Fibroblast of skin of back (primary cell): Measurements from ENCODE around the gene CD300LG.
"Not testable (repeated sequence)": the region's sequence is repeated elsewhere in the genome, so short reads cannot be mapped to it uniquely, and the experiment has no call there.

Experiments
- DNase-seq: peaks from one replicate; pipeline ENCODE4 v3.0.0-alpha.2; 2013

The CD300LG gene

DNA sequence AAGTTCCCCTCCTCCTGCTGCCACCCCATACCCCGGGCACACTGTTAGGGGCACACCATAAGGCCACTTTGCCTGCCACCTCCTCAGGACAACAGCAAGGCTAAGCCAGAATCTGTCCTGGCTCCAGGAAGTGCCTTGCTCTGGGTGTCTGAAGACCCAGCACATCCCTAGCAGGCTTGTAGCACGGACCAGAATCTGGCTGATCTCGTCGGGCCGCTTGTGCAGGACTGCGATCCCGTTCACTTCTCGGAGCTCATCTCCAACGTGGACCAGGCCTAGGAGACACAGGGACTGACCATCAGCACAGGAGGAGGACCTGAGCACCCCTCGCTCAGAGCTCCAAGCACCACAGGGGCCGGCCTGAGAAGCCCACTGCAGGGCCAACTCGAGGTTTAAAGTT is 21.4 kb upstream of the CD300LG start:
- no peak for DNase-seq

DNA sequence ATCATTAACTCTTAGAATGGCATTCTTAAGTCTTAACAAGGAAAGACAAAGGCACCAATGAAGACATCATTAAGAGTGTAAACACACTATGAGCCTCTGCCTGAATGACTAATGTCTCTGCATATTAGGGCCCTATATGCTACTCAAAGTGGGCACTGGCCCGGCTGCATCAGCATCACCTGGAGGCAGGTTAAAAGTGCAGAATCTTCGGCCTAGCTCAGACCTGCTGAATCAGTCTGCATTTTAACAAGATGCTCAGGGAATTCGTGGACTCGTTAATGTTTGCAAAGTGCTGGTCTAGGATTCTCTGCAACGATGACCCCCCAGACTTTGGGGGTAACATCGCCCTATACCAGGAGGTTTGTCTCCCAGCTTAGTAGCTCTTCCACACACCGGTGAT is 20.8 kb upstream of the CD300LG start:
- no peak for DNase-seq

DNA sequence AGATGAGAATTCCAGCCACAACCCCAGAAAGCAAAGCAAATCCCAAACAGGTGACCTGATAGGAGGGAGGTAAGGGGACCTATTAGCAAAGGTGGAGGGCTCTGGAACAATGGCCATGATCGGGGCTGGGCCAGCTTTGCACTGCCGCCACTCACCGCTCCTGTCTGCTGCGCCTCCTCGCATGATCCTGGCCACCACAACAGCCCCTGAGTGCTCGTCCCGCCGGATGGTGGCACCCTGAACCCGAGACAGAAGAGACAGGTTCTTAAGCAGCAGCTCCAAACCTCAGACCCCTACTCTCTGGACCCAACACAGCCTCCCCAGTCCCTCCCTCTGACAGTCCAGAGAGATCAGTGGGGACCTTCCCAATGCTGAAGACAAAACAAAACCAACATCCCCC is 19.4 kb upstream of the CD300LG start:
- DNase-seq: no peak

DNA sequence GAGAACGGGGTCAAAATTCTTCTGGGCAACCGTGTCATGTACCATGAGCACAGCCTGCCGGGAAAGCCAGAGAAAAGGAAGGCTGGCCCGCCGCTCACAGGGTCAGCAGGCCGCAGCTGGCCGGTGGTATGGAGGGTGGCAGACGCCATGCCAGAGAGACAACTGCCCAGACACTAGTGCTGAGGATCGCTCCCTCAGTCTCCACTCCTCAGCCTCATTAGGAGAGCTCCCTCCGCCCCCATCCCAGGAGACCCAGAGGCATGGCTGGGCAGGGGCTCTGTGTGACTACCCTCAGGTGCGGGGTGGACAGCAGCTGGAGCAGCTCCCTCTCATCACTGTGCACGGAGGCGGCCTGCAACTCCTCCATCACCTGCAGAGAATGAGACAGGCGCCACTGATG is 17.2 kb upstream of the CD300LG start:
- DNase-seq: no peak

DNA sequence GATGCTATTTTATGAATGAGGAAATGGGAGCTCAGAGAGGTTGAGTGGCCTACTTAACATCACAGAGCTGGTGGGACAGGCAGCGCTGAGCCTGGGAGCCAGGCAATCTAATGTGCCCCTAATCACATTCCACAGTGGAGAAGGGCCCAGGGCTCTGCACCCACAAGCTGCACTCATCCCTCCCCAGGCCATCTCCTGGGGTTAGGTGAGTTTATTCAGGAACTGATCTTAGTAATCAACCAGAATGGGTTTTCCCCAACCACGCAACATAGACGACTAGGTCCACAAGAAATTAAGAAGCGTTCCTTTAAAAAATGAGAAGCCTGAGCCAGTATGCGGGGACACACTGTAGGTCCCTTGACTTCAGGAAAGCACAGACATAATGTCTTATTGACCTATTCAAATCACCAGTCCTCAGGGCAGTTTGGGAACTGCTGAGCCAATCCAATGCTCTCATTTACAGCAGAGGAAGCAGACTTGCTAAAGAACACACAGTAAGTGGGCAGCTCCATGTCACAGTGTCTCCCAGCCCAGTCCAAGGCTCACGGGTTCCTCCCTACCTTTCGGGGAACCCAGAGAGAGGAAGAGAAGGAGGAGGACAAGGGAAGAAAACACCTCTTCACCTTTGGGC is 16.4 kb upstream of the CD300LG start:
- no peak for DNase-seq

DNA sequence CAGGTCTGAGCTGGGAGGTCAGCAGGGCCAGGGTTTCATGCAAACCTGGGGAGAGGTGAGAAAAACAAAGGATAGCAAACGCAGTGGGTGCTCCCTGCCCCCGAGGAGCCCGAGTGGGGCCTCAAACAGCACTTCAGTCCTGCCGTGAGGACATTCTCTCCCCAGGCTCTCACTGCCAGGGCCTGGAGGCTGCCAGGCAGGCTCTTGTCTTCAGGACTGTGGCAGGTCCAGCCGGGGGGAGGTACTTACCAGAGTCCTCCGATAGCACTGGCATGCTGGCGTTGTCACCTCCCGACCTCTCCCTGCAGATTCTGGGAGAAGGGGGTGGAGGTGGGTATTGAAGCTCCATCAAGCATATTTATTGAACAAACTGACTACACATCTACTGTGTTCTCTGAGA is 15.3 kb upstream of the CD300LG start:
- DNase-seq: no peak

DNA sequence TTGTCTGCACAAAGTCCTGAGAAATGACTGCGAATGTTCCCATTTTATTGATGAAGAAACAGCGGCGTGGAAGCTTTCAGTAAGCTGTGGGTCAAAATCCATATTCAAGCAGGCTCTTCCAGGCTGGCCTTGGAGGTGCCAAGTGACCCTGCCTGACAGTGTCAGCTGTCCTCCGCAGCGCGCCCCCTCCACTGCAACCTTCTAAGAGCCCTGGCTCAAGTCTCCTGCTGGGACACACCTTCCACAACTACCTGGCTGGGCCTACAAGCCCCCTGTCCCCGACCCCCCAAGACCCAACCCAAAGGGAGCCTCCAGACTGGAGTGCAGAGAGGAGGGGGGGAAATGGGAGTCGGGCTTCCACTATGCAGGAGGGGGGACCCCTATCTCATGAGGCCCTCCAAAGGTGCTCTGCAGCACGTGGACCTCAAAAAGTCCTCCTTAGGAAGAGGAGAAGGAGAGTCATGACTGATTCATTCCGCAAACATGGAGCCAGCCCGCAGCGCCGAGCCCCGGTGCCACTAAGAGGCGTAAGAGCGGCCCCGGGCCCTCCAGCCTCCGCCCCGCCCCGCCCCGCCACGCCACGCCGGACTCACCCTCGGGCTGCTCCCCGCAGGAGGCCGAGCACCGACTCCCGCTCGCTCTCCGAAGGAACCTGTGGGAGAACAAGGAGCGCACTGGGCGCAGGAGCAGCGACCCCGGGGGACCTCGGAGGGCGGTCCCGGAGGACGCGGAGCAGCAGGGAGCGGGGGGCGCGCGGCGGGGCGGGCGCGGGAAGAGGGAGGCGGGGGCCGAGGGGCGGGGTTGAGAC is 14.6 kb upstream of the CD300LG start:
- DNase-seq: peak; percentile 76

DNA sequence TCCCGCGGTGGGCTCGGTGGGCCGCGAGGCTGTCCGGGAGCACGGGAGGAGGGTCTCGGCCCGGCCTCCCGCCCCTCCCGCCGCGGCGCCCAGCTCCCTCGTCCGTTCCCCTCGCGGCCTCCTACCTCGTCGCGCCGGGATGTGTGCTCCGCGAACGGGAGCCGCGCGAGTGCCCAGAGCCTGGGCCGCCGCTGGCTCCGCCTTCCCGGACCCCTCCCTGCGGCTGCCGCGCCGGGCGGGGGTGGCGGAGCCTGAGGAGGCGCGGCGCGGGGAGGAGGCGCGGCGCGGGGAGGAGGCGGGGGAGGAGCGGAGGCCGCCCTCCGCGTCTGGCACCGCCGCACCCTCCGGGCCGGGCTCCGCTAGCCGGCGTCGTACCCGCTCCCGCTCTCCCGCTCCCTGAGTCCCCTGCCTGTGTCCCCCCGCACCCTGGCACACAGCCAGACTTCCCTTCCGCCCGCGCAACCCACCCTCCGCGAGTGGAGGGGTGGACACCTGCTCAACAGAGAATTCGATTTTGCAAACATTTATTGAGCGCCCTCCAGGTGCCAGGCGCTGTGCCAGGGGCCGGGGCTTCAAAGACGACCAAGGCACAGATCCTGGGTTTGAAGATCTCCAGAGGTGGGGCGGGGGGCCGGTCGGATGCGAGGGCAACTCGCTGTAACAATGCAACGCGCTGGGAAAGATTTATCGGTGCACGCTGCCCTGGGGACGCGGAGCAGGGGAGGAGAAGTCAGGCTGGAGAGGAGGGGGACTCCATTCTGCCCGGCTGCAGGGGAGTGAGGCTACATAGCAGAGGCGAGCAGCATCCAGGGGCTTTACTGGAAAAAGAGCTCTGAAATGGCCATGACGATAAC is 13.8 kb upstream of the CD300LG start, which contains the start of gene MPP3:
MPP3 (minus strand) TSS at position 171 of the 854 bp plus-strand sequence. CDS start 1,240 bp downstream, outside the sequence.
- DNase-seq: peak; percentile 79

DNA sequence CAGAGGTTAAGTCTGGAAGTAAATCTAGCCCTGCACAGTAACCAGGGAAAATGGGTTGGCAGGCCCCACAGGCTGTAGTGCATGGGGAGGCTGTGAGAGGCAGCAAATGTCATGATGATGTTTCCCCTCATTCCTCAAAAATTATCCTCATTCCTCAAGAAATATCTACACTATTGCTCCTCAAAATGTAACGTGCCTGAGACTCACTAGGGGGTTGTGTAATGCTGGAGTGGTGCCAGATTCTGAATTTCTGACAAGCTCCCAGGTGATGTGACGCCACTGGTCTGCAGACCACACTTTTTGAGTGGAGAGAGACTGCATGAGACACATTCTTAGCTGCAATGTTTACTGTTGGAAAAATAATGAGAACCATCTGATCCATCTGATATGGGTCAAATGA is 12.9 kb upstream of the CD300LG start:
- DNase-seq: peak; percentile 43

DNA sequence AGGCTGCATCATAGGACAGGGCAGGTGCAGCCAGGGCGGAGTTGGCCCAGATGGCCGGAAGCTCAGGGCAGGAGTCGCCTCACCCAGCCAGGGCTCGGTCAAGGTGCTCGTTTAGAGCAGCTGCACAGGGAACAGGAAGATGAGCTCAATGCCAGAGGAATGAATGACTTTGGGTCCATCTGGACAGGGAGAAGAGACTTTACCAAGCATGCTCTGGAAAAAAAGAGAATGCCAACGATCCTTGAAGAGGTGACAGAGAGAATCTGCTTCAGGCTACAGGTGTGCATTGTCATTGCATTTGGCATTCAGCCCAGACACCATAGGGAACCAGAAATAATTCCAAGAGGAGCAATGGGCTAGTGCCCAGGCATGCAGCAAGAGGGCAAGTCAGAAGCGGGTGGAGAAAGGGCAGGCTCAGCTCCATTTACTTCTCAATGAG is 7.3 kb upstream of the CD300LG start:
- no peak for DNase-seq

DNA sequence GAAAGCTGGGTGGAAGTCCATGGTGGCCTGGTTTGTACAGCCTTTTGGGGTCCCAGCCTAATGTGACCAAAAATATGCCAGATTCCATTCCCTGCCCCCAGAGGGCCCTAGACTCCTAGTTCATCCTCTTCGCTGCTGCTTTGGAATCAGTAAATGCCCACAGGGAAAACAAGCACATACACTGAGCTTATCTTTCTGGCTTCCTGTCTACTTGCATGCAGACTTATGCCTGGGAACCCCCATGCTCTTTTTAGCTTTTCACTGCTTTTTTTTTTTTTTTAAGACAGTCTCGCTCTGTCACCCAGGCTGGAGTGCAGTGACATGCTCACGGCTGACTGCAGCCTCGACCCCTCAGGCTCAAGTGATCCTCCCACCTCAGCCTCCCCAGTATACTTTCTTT is 6.2 kb upstream of the CD300LG start:
- DNase-seq: peak; percentile 49

DNA sequence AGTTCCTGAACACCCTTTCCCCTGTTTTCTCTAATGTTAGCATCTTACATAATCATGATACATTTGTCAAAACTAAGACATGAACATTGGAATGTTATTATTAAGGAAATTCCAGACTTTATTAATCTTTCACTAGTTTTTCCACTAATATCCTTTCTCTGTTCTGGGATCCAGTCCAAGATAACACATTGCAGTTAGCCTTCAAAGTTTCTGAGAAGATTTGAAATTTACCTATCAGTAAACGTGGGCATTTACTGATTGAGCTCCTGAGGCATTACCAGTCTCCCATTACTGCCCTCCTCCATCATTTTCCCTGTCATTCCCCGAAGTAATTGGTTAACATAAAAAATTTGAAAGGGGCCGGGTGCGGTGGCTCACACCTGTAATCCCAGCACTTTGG is 5.7 kb upstream of the CD300LG start:
- no peak for DNase-seq

DNA sequence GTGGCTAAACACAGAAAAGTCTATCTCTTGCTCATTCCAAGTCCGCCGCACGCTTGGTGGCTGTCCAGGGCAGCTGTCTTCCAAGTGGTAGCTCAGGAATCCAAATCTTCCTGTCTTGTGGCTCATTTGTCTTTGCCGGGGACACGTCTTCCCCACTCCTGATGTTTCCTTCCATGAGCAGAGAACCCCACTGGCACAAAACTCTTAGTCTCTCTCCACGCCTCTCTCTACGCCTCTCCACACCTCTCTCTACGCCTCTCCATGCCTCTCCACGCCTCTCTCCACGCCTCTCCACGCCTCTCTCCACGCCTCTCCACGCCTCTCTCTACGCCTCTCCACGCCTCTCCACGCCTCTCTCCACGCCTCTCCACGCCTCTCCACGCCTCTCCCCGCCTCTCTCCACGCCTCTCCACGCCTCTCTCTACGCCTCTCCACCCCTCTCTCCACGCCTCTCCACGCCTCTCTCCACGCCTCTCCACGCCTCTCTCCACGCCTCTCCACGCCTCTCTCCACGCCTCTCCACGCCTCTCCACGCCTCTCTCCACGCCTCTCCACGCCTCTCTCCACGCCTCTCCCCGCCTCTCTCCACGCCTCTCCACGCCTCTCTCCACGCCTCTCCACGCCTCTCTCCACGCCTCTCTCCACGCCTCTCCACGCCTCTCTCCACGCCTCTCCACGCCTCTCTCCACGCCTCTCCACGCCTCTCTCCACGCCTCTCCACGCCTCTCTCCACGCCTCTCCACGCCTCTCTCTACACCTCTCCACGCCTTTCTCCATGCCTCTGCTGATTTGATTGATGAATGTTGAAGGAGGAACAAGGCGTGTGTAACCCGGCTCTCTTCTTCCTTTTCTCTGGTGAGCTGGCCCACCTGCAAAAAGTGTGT is 4.6 kb upstream of the CD300LG start:
- DNase-seq: not testable (repeated sequence)

DNA sequence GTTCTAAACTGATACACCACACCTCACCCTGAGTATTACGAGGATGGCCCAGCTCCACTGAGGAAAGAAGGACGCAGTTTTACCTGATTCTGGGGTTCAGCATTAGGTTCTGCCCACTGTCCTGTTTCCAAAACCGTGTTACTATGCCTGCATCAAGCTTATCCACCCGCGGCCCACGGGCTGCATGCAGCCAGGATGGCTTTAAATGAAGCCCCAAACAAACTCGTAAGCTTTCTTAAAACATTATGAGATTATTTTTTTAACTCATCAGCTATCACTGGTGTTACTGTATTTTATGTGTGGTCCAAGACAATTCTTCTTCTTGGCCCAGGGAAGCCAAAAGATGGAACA is 4.0 kb upstream of the CD300LG start:
- no peak for DNase-seq

DNA sequence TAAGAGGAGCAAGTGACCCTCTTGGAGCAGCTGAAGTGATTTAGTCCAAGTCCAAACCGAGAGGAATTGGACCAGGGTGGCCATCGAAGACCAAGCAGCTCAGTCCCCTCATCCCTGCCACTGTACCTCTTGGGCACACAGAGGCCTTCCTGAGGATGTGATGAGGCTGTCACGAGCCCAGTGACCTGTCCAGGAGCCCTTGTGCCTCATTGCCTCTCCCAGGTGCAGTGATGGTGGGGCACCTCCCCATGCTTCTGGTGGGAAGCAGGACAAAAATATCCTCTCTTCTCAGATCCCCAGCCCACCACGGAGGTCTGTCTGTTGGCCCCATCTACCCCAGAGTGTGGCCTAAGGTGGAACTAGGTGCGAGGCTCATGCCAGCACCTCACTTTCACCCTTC is 2.7 kb upstream of the CD300LG start:
- DNase-seq: no peak

DNA sequence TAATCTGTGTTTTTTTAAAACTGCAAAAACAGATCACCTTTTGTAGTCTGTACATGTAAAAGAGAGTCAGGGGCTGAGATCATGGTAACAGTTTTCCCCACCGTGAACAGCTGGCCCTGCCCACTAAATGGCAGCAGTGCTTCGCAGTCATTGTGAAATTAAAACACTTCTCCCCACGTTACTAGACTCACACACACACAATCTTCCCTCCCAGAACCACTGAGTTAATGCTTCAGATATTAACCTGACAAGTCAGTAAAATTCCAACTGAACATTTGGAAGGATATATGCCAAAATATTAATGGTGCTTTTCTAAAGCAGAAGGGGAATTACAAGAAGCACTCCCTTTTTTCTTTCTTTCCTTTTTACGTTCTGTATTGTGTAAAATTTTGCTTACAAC is 1.2 kb upstream of the CD300LG start:
- no peak for DNase-seq

DNA sequence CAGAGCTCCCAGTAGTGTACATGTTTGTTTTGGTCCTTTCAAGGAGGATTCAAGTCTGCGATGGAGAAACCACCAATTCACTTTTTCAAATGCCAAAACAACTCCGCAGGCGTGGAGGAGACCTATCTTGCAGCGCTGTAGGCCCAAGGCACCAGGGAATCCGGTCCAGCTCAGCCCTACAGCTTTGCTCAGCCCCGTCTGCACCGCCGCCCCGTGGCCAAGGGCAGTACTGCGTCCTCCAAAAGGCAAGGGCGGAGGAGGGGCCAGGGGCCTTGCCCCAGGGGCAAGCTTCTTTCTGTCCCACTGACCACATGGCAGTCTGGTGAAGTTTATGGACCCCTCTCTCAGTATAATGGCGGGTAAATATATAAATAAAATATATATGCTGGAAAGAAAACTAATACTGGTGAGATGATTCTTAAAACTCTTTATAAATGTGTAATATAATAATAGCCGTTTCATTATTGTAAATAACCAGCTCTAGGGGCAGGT is 709 bp upstream of the CD300LG start:
- peak; percentile 64 for DNase-seq

DNA sequence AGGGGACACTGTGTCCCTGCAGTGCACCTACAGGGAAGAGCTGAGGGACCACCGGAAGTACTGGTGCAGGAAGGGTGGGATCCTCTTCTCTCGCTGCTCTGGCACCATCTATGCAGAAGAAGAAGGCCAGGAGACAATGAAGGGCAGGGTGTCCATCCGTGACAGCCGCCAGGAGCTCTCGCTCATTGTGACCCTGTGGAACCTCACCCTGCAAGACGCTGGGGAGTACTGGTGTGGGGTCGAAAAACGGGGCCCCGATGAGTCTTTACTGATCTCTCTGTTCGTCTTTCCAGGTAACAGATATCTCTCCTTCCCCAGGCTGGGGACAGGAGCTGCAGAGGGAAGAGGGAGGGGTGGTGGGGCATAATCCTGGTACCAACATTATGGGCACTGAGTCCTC is 1.6 kb downstream of the CD300LG start:
- no peak for DNase-seq

DNA sequence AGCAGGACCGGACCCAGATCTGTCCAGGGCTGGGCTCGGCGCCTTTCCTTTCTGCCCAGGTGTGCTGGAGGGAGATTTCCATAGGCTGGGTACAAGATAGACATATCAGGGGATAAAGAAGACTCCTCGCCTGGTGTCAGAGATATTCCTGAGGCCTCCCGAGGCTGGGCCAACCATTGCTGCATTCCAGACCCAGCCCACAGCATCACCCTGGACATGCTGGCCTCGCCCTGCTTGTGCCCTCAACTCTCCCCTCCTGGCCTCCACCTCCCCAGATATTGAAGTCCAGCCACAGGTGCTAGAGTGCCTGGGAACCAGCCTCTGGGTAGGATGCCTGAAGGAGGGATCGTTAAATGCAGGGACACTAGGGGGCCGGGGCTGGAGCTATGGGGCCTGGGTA is 2.1 kb downstream of the CD300LG start:
- no peak for DNase-seq

DNA sequence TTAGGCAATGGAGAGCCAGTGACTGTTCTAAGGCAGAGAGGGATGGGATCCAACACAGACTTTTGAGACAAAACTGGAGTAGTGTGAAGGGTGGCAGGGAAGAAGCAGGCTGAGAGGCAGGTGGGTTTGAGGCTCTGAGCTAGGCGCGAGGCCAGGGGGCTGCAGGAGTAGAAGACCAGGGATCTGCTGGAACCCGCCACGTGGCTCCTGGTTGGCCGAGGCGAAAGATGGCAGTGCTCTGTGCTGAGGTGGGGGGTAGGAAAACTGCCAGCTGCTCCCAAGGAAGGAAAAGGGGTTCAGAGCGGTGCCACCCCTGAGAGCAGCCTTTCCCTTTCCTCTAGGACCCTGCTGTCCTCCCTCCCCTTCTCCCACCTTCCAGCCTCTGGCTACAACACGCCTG is 5.6 kb downstream of the CD300LG start:
- DNase-seq: no peak

DNA sequence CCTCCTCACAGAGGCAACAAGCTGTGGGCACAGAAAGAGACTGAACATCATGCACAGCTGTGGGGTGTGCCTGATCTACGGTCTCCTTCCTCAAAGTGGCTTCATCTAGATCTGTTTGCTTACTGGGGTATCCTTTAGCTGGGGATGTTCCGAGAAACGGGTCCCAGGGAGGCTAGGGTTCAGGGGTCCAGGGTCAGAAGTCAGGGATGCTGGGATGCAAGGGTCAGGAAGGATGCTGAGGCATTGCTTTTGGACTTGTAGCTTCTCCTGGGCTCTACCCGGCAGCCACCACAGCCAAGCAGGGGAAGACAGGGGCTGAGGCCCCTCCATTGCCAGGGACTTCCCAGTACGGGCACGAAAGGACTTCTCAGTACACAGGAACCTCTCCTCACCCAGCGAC is 6.6 kb downstream of the CD300LG start:
- DNase-seq: no peak

DNA sequence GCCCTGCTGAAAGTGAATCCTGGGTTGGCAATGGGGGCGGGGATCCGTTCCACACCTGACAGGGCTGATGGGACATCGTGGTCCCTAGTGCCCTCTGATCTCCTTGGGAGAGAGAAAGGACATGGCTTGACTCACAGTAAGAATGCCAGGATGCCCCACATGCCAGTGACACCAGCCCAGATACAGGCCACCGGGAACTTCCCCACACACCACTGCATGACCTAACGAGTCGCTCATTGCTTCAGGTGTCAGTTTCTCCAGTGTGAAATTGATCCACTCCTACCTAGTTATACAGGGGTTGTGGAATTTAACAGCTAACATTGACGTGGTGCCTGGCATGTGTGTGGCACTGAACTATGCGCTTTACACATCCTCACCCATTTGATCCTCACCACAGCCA is 7.5 kb downstream of the CD300LG start:
- DNase-seq: no peak
